ENCODE measurements around the gene ADTRP. TPM values are rescaled to one million over a fixed set of nuclear protein-coding genes. Genes with fewer than 3 reads are reported as not detected.

ADTRP gene
- total RNA-seq, 1 donor from 2014 or later = 2.0 TPM

DNA sequence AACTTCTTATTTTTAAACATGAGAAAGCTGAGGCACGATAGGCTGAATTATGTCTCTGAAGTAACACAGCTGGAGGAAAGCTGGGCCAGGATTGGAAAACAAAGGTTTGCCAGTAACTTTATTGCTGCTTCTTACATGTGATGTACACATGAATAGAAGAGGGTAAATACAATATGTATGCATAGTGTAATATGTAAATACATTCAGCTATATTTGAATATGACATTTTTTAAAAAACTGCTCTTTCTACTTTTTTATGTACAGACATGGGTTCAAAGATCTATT lies 90.2 kb downstream of the ADTRP start:
- Mint-ChIP-seq H3K4me1 (no peaks in the 10 kb centered on the region), H3K36me3 (ENCODE audit: low read depth) (no peaks in the 10 kb centered on the region), H3K9me3 (peaks cover 2% of the 10 kb centered on the region), H3K27ac (no peak overlapping the region), H3K4me3 (no peak overlapping the region), H3K27me3 (peaks cover 6% of the 10 kb centered on the region)
- TF ChIP-seq, protein P1, sequence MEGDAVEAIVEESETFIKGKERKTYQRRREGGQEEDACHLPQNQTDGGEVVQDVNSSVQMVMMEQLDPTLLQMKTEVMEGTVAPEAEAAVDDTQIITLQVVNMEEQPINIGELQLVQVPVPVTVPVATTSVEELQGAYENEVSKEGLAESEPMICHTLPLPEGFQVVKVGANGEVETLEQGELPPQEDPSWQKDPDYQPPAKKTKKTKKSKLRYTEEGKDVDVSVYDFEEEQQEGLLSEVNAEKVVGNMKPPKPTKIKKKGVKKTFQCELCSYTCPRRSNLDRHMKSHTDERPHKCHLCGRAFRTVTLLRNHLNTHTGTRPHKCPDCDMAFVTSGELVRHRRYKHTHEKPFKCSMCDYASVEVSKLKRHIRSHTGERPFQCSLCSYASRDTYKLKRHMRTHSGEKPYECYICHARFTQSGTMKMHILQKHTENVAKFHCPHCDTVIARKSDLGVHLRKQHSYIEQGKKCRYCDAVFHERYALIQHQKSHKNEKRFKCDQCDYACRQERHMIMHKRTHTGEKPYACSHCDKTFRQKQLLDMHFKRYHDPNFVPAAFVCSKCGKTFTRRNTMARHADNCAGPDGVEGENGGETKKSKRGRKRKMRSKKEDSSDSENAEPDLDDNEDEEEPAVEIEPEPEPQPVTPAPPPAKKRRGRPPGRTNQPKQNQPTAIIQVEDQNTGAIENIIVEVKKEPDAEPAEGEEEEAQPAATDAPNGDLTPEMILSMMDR (IDR thresholded peaks at IDR 0.05) = no peak
- DNase-seq = no peak
- no peak for ATAC-seq (ENCODE audit: low read depth)
- ChIA-PET CTCF (no interaction called here), POLR2A (no interaction called here)
- intact Hi-C loops (cut with micrococcal nuclease) = no loop called here

GRCh38 chr6:11685481-11686093 lies 93.0 kb downstream of the ADTRP start:
- CTCF ChIA-PET = no interaction called here
- TF ChIP-seq, protein P1 (IDR thresholded peaks at IDR 0.05) = no peak
- no peak for ATAC-seq (ENCODE audit: low read depth)
- peaks cover 18% of the 10 kb centered on the region for H3K27me3 Mint-ChIP-seq
- H3K9me3 Mint-ChIP-seq = peaks cover 10% of the 10 kb centered on the region
- no peak overlapping the region for H3K27ac Mint-ChIP-seq
- no peaks in the 10 kb centered on the region for H3K36me3 Mint-ChIP-seq (ENCODE audit: low read depth)
- H3K4me1 Mint-ChIP-seq = no peaks in the 10 kb centered on the region
- intact Hi-C loops (cut with micrococcal nuclease) = no loop called here
- POLR2A ChIA-PET = no interaction called here
- H3K4me3 Mint-ChIP-seq = no peak overlapping the region
- DNase-seq = no peak

GRCh38 chr6:11684901-11685480 lies 93.6 kb downstream of the ADTRP start:
- Mint-ChIP-seq H3K9me3 (peaks cover 14% of the 10 kb centered on the region), H3K27ac (no peak overlapping the region), H3K4me3 (no peak overlapping the region), H3K27me3 (peaks cover 16% of the 10 kb centered on the region), H3K36me3 (ENCODE audit: low read depth) (peaks cover 2% of the 10 kb centered on the region), H3K4me1 (no peaks in the 10 kb centered on the region)
- POLR2A ChIA-PET = no interaction called here
- TF ChIP-seq, protein P1 (IDR thresholded peaks at IDR 0.05) = no peak
- intact Hi-C loops (cut with micrococcal nuclease) = no loop called here
- ATAC-seq (ENCODE audit: low read depth) = no peak
- no peak for DNase-seq
- CTCF ChIA-PET = no interaction called here

GRCh38 chr6:11683871-11684270 lies 94.7 kb downstream of the ADTRP start:
- no peaks in the 10 kb centered on the region for H3K4me1 Mint-ChIP-seq
- ChIA-PET CTCF (interaction anchor here (0.6 kb wide), 1 partner anchor 58 kb away, joined by 3 read pairs; no protein-coding TSS in a partner anchor), POLR2A (no interaction called here)
- no peak overlapping the region for H3K4me3 Mint-ChIP-seq
- ATAC-seq (ENCODE audit: low read depth) (no peak), DNase-seq (no peak)
- H3K27ac Mint-ChIP-seq = no peak overlapping the region
- TF ChIP-seq, protein P1 (IDR thresholded peaks at IDR 0.05) = no peak
- intact Hi-C loops (cut with micrococcal nuclease) = no loop called here
- peaks cover 2% of the 10 kb centered on the region for H3K36me3 Mint-ChIP-seq (ENCODE audit: low read depth)
- H3K9me3 Mint-ChIP-seq = peaks cover 12% of the 10 kb centered on the region
- peaks cover 15% of the 10 kb centered on the region for H3K27me3 Mint-ChIP-seq

DNA sequence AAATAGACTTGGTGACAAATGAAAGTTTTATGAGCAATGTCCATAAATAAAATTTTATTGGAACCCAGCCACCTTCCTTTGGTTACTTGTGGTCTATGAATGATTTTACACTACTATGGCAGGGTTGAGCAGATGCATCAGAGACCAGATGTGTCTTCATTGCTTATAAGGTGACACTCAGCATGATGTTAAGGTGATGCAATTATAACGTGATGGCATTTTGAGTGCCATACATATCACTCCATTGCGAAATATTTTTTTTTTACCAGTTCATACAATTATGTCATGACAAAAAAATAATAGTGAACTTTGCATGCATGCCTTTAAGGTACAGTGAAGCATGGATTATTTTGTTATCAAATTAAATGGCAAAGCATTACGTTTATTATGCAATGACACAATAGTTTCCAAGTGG lies 96.0 kb downstream of the ADTRP start:
- H3K27ac Mint-ChIP-seq = no peak overlapping the region
- peaks cover 2% of the 10 kb centered on the region for H3K36me3 Mint-ChIP-seq (ENCODE audit: low read depth)
- H3K4me1 Mint-ChIP-seq = no peaks in the 10 kb centered on the region
- TF ChIP-seq, protein P1 (IDR thresholded peaks at IDR 0.05) = no peak
- CTCF ChIA-PET = no interaction called here
- no peak overlapping the region for H3K4me3 Mint-ChIP-seq
- DNase-seq (no peak), ATAC-seq (ENCODE audit: low read depth) (no peak)
- intact Hi-C loops (cut with micrococcal nuclease) = no loop called here
- H3K27me3 Mint-ChIP-seq = peaks cover 13% of the 10 kb centered on the region
- peaks cover 12% of the 10 kb centered on the region for H3K9me3 Mint-ChIP-seq
- POLR2A ChIA-PET = no interaction called here
